ENCODE results near the gene KLLN.

DNA sequence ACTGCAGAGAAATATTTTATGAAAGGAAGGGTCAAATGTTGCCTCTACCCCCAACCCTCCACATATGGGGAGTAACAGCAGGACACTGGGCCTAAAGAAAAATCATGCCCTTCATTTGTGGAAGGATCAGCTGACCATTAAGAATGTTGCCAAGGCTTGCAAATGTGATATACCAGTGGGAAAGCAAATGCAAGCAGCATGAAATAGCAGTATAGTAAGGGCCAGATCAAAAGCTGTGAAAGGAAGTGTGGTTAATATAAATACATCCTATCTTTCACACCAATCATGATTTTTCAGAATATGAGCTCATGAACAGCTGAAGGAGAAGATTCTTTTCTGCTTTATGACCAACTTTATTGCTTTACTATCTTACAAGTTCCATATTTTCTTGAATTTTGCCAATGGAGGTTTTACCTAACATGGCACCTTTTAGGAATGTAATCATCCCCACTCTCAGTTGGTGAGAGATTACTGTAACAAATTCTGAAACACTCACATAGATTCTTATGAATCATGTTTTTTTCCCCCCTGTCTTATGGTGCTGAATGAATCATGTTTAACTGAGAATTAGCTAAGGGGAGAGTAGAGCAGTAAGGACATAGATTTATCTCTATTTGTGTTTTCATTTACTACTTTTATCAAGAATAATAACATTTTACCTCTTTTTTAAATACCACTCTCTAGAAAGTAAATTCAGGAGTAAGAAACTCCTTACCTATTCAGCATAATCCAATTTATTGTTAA, 33.2 kb downstream of the KLLN start:
- TF ChIP-seq EP300 (IDR thresholded peaks at IDR 0.05): no peak
- no peak for TF ChIP-seq POLR2A (IDR thresholded peaks at IDR 0.05)
- TF ChIP-seq, protein P1, sequence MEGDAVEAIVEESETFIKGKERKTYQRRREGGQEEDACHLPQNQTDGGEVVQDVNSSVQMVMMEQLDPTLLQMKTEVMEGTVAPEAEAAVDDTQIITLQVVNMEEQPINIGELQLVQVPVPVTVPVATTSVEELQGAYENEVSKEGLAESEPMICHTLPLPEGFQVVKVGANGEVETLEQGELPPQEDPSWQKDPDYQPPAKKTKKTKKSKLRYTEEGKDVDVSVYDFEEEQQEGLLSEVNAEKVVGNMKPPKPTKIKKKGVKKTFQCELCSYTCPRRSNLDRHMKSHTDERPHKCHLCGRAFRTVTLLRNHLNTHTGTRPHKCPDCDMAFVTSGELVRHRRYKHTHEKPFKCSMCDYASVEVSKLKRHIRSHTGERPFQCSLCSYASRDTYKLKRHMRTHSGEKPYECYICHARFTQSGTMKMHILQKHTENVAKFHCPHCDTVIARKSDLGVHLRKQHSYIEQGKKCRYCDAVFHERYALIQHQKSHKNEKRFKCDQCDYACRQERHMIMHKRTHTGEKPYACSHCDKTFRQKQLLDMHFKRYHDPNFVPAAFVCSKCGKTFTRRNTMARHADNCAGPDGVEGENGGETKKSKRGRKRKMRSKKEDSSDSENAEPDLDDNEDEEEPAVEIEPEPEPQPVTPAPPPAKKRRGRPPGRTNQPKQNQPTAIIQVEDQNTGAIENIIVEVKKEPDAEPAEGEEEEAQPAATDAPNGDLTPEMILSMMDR (IDR thresholded peaks at IDR 0.05): no peak
- no peak for TF ChIP-seq POLR2AphosphoS5 (IDR thresholded peaks at IDR 0.05)

Measured in suprapubic skin (tissue), 4 donors.